K562 (cell line): Measurements from ENCODE around the gene CREM. TPM values are rescaled to one million over a fixed set of nuclear protein-coding genes. Genes with fewer than 3 reads are reported as not detected.

Experiments used
- ATAC-seq: fragments of 200-7000 bp; cut with Tn5 transposase; 3 replicates; pipeline ENCODE4 v1.9.1; 2020; ENCODE audit warnings: moderate library complexity
- BruUV-seq: library from RNA; stranded (reverse); fragments of 400-500 nt; replicated peaks from 2 replicates; lab custom pipeline; 2021; lab: Mats Ljungman, UMichigan
- CTCF ChIA-PET: fragments of 300-600 bp; formaldehyde crosslinking; extraction: SDS; loops from one replicate; lab custom pipeline; 2021; ENCODE audit warnings: low intra/inter-chr PET ratio; lab: Yijun Ruan, JAX
- POLR2A ChIA-PET: fragments of 300-600, 350-650 bp; sonication (Branson Sonifier 250); formaldehyde crosslinking; extraction: SDS; loops from one replicate; lab custom pipeline; 2021; ENCODE audit warnings: antibody characterized with exemption, inconsistent platforms; lab: Yijun Ruan, JAX
- DNase-seq, 4 experiments: peaks; one replicate each; pipeline versions ENCODE4 v3.0.0 to v3.0.0-alpha.2; 2011 to 2018; ENCODE audit warnings: low spot score in 3 of 4, mixed read lengths in 3 of 4; ENCODE audit errors: extremely low read depth in 1 of 4
- FAIRE-seq: peaks from 2 replicates; lab custom pipeline; 2011; peaks lifted over from hg19 to GRCh38; lab: Jason Lieb, UNC
- H2AFZ ChIP-seq: 2 replicates; pipeline ENCODE4 v1.6.0; 2011; ENCODE audit warnings: low read depth, low read length, control low read depth, inconsistent platforms
- H3K27ac ChIP-seq: fragments of 200-600 bp; 3 replicates; pipeline ENCODE4 v1.8.0; 2011; ENCODE audit warnings: low read depth, mild to moderate bottlenecking, control low read depth, inconsistent platforms, low read length, moderate library complexity, mixed read lengths; ENCODE audit errors: extremely low read depth
- H3K27me3 ChIP-seq, 2 experiments: fragments of 300-600 bp in 1 of 2; 2 replicates in 1 of 2; 3 replicates in 1 of 2; pipeline versions ENCODE4 v1.6.0 to v1.8.0; 2011; ENCODE audit warnings: inconsistent platforms in 2 of 2, low read length in 2 of 2, mild to moderate bottlenecking in 1 of 2, mixed read lengths in 1 of 2, moderate library complexity in 1 of 2; ENCODE audit not compliant: control insufficient read depth in 2 of 2, insufficient read depth in 2 of 2
- H3K36me3 ChIP-seq: fragments of 300-600 bp; 3 replicates; pipeline ENCODE4 v1.8.0; 2011; ENCODE audit warnings: mild to moderate bottlenecking, low read length, inconsistent platforms; ENCODE audit not compliant: control insufficient read depth, insufficient read depth
- H3K4me1 ChIP-seq, 2 experiments: fragments of 200-600 bp in 1 of 2; replicated peaks in 1 of 2; 2 replicates in 1 of 2; 3 replicates in 1 of 2; pipeline versions ENCODE4 v1.5.1 to v1.8.0; 2011; ENCODE audit warnings: inconsistent platforms in 2 of 2, low read length in 2 of 2, mild to moderate bottlenecking in 1 of 2, mixed read lengths in 1 of 2, moderate library complexity in 1 of 2; ENCODE audit not compliant: control insufficient read depth in 2 of 2, insufficient read depth in 2 of 2
- H3K4me2 ChIP-seq: 2 replicates; pipeline ENCODE4 v1.6.1; 2011; ENCODE audit warnings: low read length, control low read depth, inconsistent platforms, mixed read lengths; ENCODE audit not compliant: insufficient read depth
- H3K4me3 ChIP-seq: fragments of 200-600 bp; sonication (generic), shearing (Covaris generic); 2 replicates; pipeline ENCODE4 v1.5.1; 2016; ENCODE audit warnings: control low read depth, inconsistent platforms
- H3K79me2 ChIP-seq: fragments of 200-600 bp; 3 replicates; pipeline ENCODE4 v1.8.0; 2011; ENCODE audit warnings: low read length, inconsistent platforms; ENCODE audit not compliant: control insufficient read depth, insufficient read depth
- H3K9ac ChIP-seq, 2 experiments: 2 replicates each; pipeline versions ENCODE4 v1.6.0 to v1.6.1; 2011; ENCODE audit warnings: low read depth in 2 of 2, low read length in 2 of 2, control low read depth in 1 of 2, inconsistent platforms in 1 of 2, mild to moderate bottlenecking in 1 of 2, mixed read lengths in 1 of 2; ENCODE audit not compliant: insufficient read depth in 1 of 2
- H3K9me1 ChIP-seq: one replicate; pipeline ENCODE4 v1.6.0; 2011; ENCODE audit warnings: inconsistent platforms, mild to moderate bottlenecking, low read length, moderate library complexity; ENCODE audit not compliant: control insufficient read depth, insufficient read depth
- H3K9me3 ChIP-seq: replicated peaks from 2 replicates; pipeline ENCODE4 v1.5.1; 2011; ENCODE audit warnings: low read depth, low read length, inconsistent platforms; ENCODE audit not compliant: control insufficient read depth, insufficient read depth
- H4K20me1 ChIP-seq: replicated peaks from 2 replicates; pipeline ENCODE4 v1.6.1; 2011; ENCODE audit warnings: low read length, inconsistent platforms, mixed read lengths; ENCODE audit not compliant: control insufficient read depth, insufficient read depth
- BCL6 ChIP-seq: fragments of 250-450 bp; sonication (Bioruptor Pico); IDR thresholded peaks from 2 replicates; pipeline ENCODE4 v1.4.0; 2020
- C11orf30 ChIP-seq: fragments of 450-650 bp; IDR thresholded peaks from 2 replicates; pipeline ENCODE4 v1.6.1; 2016; ENCODE audit warnings: low read depth, mild to moderate bottlenecking
- COPS2 ChIP-seq: fragments of 450-650 bp; conservative IDR thresholded peaks from 2 replicates; pipeline ENCODE4 v1.6.1; 2016; ENCODE audit warnings: mild to moderate bottlenecking, moderate library complexity
- FOXO4 ChIP-seq: fragments of 450-650 bp; formaldehyde crosslinking; IDR thresholded peaks from 2 replicates; pipeline ENCODE4 v1.4.0; 2020; ENCODE audit warnings: mild to moderate bottlenecking, moderate library complexity
- HNRNPLL ChIP-seq: fragments of 200-400 bp; formaldehyde crosslinking; IDR thresholded peaks from 2 replicates; pipeline ENCODE4 v1.6.1; 2017; ENCODE audit warnings: low read length, low read depth, mild to moderate bottlenecking; ENCODE audit not compliant: poor library complexity, severe bottlenecking
- KLF10 ChIP-seq: fragments of 250-450 bp; sonication (Bioruptor Pico); IDR thresholded peaks from 2 replicates; pipeline ENCODE4 v1.6.1; 2021; ENCODE audit warnings: matching md5 sums
- MAFK ChIP-seq: IDR thresholded peaks from 2 replicates; pipeline ENCODE4 v1.6.1; 2011; ENCODE audit warnings: low read length, improper control_type of control experiment
- MTA2 ChIP-seq: fragments of 450-650 bp; IDR thresholded peaks from 2 replicates; pipeline ENCODE4 v1.6.1; 2016; ENCODE audit warnings: low read depth
- NR4A1 ChIP-seq, 2 experiments: fragments of 250-450 bp in 1 of 2; fragments of 450-650 bp in 1 of 2; sonication (Bioruptor Pico) in 1 of 2; IDR thresholded peaks; 2 replicates each; pipeline versions ENCODE4 v1.4.0 to v1.6.1; 2016 to 2020; ENCODE audit warnings: mild to moderate bottlenecking in 2 of 2, missing compliant biosample characterization in 1 of 2, missing genetic modification characterization in 1 of 2, moderate library complexity in 1 of 2
- PHB ChIP-seq: fragments of 250-450 bp; sonication (Bioruptor Pico); IDR thresholded peaks from 2 replicates; pipeline ENCODE4 v1.5.0; 2021
- TAL1 ChIP-seq: fragments of 450-650 bp; IDR thresholded peaks from 2 replicates; pipeline ENCODE4 v1.6.1; 2016; ENCODE audit warnings: mild to moderate bottlenecking
- ZNF77 ChIP-seq: fragments of 250-450 bp; sonication (Bioruptor Pico); IDR thresholded peaks from 2 replicates; pipeline ENCODE4 v1.5.0; 2020
- WGBS: fragments of 100-300 bp; shearing (Covaris generic); methylation state at CpG from one replicate; pipeline ENCODE4 v1.1.6; 2016; ENCODE audit warnings: low coverage, mixed read lengths; ENCODE audit not compliant: insufficient coverage; ENCODE audit errors: missing lambda C conversion rate; 5-methylcytosine and 5-hydroxymethylcytosine counted together
- in situ Hi-C: fragments of 300-500 bp; cut with MboI; formaldehyde crosslinking; loops from 4 replicates; pipeline ENCODE4 v1.15.0; 2018; ENCODE audit warnings: inconsistent platforms, mixed read lengths
- intact Hi-C: fragments of 100-400 bp; cut with micrococcal nuclease; formaldehyde crosslinking; loops from 2 replicates; pipeline ENCODE4 v1.14.2; 2022
- polyA plus RNA-seq, 8 experiments: library from polyadenylated mRNA; depleted of rRNA in 4 of 8; stranded (reverse) in 5 of 8; unstranded in 3 of 8; fragments of >200 nt; fragmentation: Nextera tagmentation in 2 of 8; fragmentation: Illumina TruSeq in 1 of 8; extraction: Ambion mirVana in 2 of 8; extraction: Trizol in 1 of 8; gene quantifications; 2 replicates each; pipeline versions ENCODE4 v1.2.1 to v1.2.3, GENCODE V29; 2011 to 2014; ENCODE audit warnings: inconsistent platforms in 1 of 8, missing spikeins in 1 of 8
- total RNA-seq, 7 experiments: library from RNA; depleted of rRNA in 6 of 7; stranded (reverse); fragments of >200 nt in 6 of 7; fragmentation: Illumina TruSeq in 2 of 7; extraction: Trizol in 2 of 7; gene quantifications; 2 replicates each; pipeline versions ENCODE4 v1.2.1 to v1.2.3, GENCODE V29; 2011 to 2021; ENCODE audit warnings: low replicate concordance in 1 of 7
- TF ChIP-seq, protein P1 (sequence below): fragments of 450-650 bp; IDR thresholded peaks from 2 replicates; pipeline ENCODE4 v1.6.1; 2017; ENCODE audit warnings: antibody characterized with exemption, mild to moderate bottlenecking

CREM gene
- total and polyA plus RNA-seq, 9 of the 15 experiments (the other 6 are each of a cell fraction or from before 2014, with no cell fraction given): 39.1 to 70.2 (median 48.3) TPM

- no peak for TF ChIP-seq FOXO4 (CRISPR knock-in tag)
- no peak for TF ChIP-seq BCL6 (CRISPR knock-in tag)
- no peak for TF ChIP-seq KLF10 (CRISPR knock-in tag)
These were observed 58.8 kb downstream of the CREM start (continued) for GRCh38 chr10:35185260-35186034.

GRCh38 chr10:35188954-35189353 is 62.3 kb downstream of the CREM start:
- in situ Hi-C loops (no loop called here), intact Hi-C loops (no loop called here)
- Histone ChIP-seq H3K27me3 (no peaks in the 10 kb centered on the region), H3K9ac (no peak overlapping the region), H2AFZ (no peak overlapping the region), H3K79me2 (no peaks in the 10 kb centered on the region), H3K36me3 (no peaks in the 10 kb centered on the region), H3K9me3 (no peaks in the 10 kb centered on the region), H3K4me2 (no peak overlapping the region), H3K9me1 (no peaks in the 10 kb centered on the region), H3K4me1 (peaks cover 0 to 14% of the 10 kb centered on the region in 2 experiments; a peak in 3 of 5 replicates), H4K20me1 (no peaks in the 10 kb centered on the region), H3K4me3 (no peak overlapping the region), H3K27ac (no peak overlapping the region)
- ATAC-seq (no peak), DNase-seq (no peak), FAIRE-seq (no peak)
- CTCF ChIA-PET: no interaction called here
- 93% methylated on average over 3 of the region's 3 CpGs for WGBS
- POLR2A ChIA-PET: no interaction called here
- BruUV-seq: no TSS peak
- TF ChIP-seq C11orf30 (peak; percentile 69), MAFK (peak; percentile 9; the same call in 1 of the 2 replicates), ZNF77 (CRISPR knock-in tag) (no peak), TAL1 (no peak), NR4A1 (CRISPR knock-in tag; IDR thresholded peaks at IDR 0.05) (no peak), NR4A1 (tag; IDR thresholded peaks at IDR 0.05) (no peak), PHB (CRISPR knock-in tag) (no peak), HNRNPLL (no peak), COPS2 (no peak), MTA2 (no peak)
- TF ChIP-seq, protein P1, sequence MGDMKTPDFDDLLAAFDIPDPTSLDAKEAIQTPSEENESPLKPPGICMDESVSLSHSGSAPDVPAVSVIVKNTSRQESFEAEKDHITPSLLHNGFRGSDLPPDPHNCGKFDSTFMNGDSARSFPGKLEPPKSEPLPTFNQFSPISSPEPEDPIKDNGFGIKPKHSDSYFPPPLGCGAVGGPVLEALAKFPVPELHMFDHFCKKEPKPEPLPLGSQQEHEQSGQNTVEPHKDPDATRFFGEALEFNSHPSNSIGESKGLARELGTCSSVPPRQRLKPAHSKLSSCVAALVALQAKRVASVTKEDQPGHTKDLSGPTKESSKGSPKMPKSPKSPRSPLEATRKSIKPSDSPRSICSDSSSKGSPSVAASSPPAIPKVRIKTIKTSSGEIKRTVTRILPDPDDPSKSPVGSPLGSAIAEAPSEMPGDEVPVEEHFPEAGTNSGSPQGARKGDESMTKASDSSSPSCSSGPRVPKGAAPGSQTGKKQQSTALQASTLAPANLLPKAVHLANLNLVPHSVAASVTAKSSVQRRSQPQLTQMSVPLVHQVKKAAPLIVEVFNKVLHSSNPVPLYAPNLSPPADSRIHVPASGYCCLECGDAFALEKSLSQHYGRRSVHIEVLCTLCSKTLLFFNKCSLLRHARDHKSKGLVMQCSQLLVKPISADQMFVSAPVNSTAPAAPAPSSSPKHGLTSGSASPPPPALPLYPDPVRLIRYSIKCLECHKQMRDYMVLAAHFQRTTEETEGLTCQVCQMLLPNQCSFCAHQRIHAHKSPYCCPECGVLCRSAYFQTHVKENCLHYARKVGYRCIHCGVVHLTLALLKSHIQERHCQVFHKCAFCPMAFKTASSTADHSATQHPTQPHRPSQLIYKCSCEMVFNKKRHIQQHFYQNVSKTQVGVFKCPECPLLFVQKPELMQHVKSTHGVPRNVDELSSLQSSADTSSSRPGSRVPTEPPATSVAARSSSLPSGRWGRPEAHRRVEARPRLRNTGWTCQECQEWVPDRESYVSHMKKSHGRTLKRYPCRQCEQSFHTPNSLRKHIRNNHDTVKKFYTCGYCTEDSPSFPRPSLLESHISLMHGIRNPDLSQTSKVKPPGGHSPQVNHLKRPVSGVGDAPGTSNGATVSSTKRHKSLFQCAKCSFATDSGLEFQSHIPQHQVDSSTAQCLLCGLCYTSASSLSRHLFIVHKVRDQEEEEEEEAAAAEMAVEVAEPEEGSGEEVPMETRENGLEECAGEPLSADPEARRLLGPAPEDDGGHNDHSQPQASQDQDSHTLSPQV: no peak
